Stimulated activated CD4-positive, alpha-beta T cell treated with anti-CD3 and anti-CD28 coated beads, Interleukin-15, amount 100 ng/mL, for 24 hours (primary cell): ENCODE measurements around the gene JPH4.
"Not testable (repeated sequence)": the region's sequence is repeated elsewhere in the genome, so short reads cannot be mapped to it uniquely, and the experiment has no call there.

ENCODE experiments used
- DNase-seq: peaks from one replicate; pipeline ENCODE4 v3.0.0-alpha.2; 2020

JPH4 gene

GRCh38 chr14:23544511-23545447 is 33.8 kb downstream of the JPH4 start:
- DNase-seq, result no peak

GRCh38 chr14:23543403-23543802 is 35.2 kb downstream of the JPH4 start:
- DNase-seq, result no peak

GRCh38 chr14:23542261-23542660 is 36.3 kb downstream of the JPH4 start:
- DNase-seq, result no peak

- DNase-seq, result no peak
Observed at GRCh38 chr14:23540141-23540469, 38.5 kb downstream of the JPH4 start.

- no peak for DNase-seq
Observed at GRCh38 chr14:23539248-23540140, 39.1 kb downstream of the JPH4 start.

- DNase-seq, result no peak
Observed at GRCh38 chr14:23538785-23539184, 39.8 kb downstream of the JPH4 start.

GRCh38 chr14:23538050-23538718 is 40.4 kb downstream of the JPH4 start:
- no peak for DNase-seq

GRCh38 chr14:23537351-23538049 is 41.1 kb downstream of the JPH4 start:
- DNase-seq, result no peak

GRCh38 chr14:23536906-23537305 is 41.7 kb downstream of the JPH4 start:
- not testable (repeated sequence) for DNase-seq

GRCh38 chr14:23536494-23536893 is 42.1 kb downstream of the JPH4 start:
- no peak for DNase-seq

- DNase-seq, result no peak
Observed at GRCh38 chr14:23535943-23536342, 42.6 kb downstream of the JPH4 start.

GRCh38 chr14:23533652-23534435 is 44.7 kb downstream of the JPH4 start:
- DNase-seq, result no peak

GRCh38 chr14:23532658-23533057 is 45.9 kb downstream of the JPH4 start:
- DNase-seq, result no peak

GRCh38 chr14:23531391-23531790 is 47.2 kb downstream of the JPH4 start:
- no peak for DNase-seq

- no peak for DNase-seq
Observed at GRCh38 chr14:23530375-23531055, 48.1 kb downstream of the JPH4 start.

GRCh38 chr14:23529016-23529415 is 49.6 kb downstream of the JPH4 start:
- DNase-seq, result no peak

- DNase-seq, result no peak
Observed at GRCh38 chr14:23528555-23528954, 50.0 kb downstream of the JPH4 start.

GRCh38 chr14:23525611-23526010 is 53.0 kb downstream of the JPH4 start:
- no peak for DNase-seq

GRCh38 chr14:23524954-23525353 is 53.6 kb downstream of the JPH4 start:
- DNase-seq, result no peak

GRCh38 chr14:23523229-23524016 is 55.2 kb downstream of the JPH4 start:
- DNase-seq, result no peak
